Activated naive CD4-positive, alpha-beta T cell (primary cell): ENCODE results near the gene PLSCR2.
"Not testable (repeated sequence)": the region's sequence is repeated elsewhere in the genome, so short reads cannot be mapped to it uniquely, and the experiment has no call there.

ENCODE experiments used
- DNase-seq, 4 experiments: peaks; one replicate each; lab custom pipeline; 2025; lab: John Stamatoyannopoulos, UW

The PLSCR2 gene

GRCh38 chr3:146416366-146416765 is 53.0 kb downstream of the PLSCR2 start:
- no peak for DNase-seq

- no peak for DNase-seq
Measured at GRCh38 chr3:146414010-146414409, 55.4 kb downstream of the PLSCR2 start.

GRCh38 chr3:146412711-146413110 is 56.6 kb downstream of the PLSCR2 start:
- DNase-seq, result not testable (repeated sequence)

- DNase-seq, result no peak
Measured at GRCh38 chr3:146407956-146408355, 61.4 kb downstream of the PLSCR2 start.

GRCh38 chr3:146404436-146404835 is 64.9 kb downstream of the PLSCR2 start:
- no peak for DNase-seq

GRCh38 chr3:146403792-146404191 is 65.6 kb downstream of the PLSCR2 start:
- DNase-seq, result no peak

GRCh38 chr3:146396792-146397191 is 72.6 kb downstream of the PLSCR2 start:
- DNase-seq, result no peak

- DNase-seq, result no peak
Measured at GRCh38 chr3:146395164-146395563, 74.2 kb downstream of the PLSCR2 start.

GRCh38 chr3:146390957-146391356 is 78.4 kb downstream of the PLSCR2 start:
- no peak for DNase-seq

GRCh38 chr3:146390006-146390772 is 79.2 kb downstream of the PLSCR2 start:
- no peak for DNase-seq

- no peak for DNase-seq
Measured at GRCh38 chr3:146387566-146387965, 81.8 kb downstream of the PLSCR2 start.

- no peak for DNase-seq
Measured at GRCh38 chr3:146386936-146387335, 82.4 kb downstream of the PLSCR2 start.

- no peak for DNase-seq
Measured at GRCh38 chr3:146384786-146385185, 84.6 kb downstream of the PLSCR2 start.
